ENCODE data around the gene GTF3C4. TPM values are rescaled to one million over a fixed set of nuclear protein-coding genes. Genes with fewer than 3 reads are reported as not detected.

GTF3C4 gene, protein sequence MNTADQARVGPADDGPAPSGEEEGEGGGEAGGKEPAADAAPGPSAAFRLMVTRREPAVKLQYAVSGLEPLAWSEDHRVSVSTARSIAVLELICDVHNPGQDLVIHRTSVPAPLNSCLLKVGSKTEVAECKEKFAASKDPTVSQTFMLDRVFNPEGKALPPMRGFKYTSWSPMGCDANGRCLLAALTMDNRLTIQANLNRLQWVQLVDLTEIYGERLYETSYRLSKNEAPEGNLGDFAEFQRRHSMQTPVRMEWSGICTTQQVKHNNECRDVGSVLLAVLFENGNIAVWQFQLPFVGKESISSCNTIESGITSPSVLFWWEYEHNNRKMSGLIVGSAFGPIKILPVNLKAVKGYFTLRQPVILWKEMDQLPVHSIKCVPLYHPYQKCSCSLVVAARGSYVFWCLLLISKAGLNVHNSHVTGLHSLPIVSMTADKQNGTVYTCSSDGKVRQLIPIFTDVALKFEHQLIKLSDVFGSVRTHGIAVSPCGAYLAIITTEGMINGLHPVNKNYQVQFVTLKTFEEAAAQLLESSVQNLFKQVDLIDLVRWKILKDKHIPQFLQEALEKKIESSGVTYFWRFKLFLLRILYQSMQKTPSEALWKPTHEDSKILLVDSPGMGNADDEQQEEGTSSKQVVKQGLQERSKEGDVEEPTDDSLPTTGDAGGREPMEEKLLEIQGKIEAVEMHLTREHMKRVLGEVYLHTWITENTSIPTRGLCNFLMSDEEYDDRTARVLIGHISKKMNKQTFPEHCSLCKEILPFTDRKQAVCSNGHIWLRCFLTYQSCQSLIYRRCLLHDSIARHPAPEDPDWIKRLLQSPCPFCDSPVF
- 13.6 and 14.9 TPM in 2 replicates for total RNA-seq

DNA sequence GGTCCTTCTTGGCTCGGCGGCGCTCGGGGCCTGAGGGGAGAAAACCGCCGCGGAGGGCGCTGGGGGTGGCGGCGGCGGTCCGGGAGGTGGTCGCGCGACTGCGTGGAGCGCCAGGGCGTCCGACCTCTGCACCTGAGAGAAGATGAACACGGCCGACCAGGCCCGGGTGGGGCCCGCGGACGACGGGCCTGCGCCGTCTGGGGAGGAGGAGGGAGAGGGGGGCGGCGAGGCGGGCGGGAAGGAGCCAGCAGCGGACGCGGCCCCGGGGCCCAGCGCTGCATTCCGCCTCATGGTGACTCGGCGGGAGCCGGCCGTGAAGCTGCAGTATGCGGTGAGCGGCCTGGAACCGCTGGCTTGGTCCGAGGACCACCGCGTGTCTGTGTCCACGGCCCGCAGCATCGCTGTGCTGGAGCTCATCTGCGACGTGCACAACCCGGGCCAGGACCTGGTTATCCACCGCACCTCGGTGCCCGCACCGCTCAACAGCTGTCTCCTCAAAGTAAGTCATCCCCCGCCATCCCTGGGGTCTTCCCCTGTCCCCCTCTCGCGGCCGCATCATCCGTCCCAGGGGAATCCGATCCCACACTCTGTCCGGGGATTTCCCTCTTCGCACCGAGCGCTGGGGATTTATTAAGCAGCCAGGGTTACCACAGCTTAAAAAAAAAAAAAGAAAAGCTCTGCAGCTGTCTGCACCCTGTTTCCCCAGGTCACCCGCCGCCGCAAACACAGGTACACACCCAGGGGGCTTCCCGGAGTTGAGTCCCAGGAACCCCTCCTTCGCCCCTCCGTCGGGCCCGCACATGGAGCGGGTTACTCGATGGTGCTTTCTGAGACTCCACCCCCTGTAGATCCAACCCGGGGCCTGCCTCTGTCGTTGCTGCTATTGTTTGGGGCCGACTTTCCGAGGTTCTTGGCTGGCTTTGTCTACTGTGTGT lies at the start of gene GTF3C4:
Gene GTF3C4, plus strand, starts transcription at position 8 of the 935 bp plus-strand sequence. Its CDS starts 135 bp downstream, at position 143.

DNA sequence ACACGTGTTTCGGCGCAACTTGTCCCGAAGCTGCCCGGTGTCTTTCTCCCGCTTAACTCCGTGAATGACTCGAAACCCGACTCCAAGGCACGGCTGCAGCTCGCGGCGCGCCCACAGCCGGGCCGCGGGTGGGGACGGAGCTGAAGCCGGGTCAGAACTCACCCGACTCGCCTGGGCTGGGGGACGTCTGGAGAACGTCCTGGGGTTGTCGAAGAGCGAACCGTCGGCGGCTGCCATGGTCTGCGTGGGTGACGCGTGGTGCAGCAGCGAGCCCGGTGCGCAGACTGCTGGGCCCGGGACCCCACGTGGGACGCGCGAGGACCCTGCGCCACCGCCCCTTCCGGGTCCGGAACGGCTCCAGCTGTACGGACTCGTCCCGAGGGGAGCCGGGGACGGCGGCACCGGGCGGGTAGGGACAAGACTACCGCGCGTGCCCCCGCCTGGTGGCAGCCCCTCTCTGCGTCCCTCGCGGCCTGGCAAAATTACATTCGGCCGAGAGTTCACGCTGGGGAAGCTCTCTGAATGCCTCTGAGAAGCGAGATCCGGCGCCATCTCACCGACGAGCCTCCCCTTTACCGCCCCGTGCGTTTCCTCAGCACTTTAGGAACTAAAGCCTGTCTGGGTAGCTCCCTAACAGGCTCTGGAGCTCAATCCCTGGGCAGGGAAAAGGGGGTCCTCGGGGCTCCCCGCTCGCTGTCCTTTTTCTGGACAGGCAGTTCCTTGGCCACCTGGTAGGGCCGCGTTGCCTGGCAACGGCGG lies 387 bp upstream of the GTF3C4 start, which contains the start of gene DDX31:
Gene DDX31, minus strand, starts transcription at position 286 of the 759 bp plus-strand sequence. Its CDS starts 49 bp downstream, at position 237.

Other genes with a start within 250 kb of the GTF3C4 start
- not detected in 2 replicates for gene BARHL1, start 87.9 kb upstream of the GTF3C4 start, total RNA-seq
- gene DDX31, start 481 bp upstream of the GTF3C4 start, total RNA-seq = 12.0 and 15.2 TPM in 2 replicates
- 0.30 and 0.32 TPM in 2 replicates for gene AK8, start 207.8 kb downstream of the GTF3C4 start, total RNA-seq
- gene SPACA9, start 208.4 kb downstream of the GTF3C4 start, total RNA-seq = 1.6 and 2.0 TPM in 2 replicates

All from epithelial cell of umbilical artery (primary cell).